Stimulated activated CD8-positive, alpha-beta memory T cell treated with anti-CD3 and anti-CD28 coated beads, Interleukin-7, amount 100 ng/mL, for 24 hours (primary cell): ENCODE data around the gene DNER.
"Not testable (repeated sequence)": the region's sequence is repeated elsewhere in the genome, so short reads cannot be mapped to it uniquely, and the experiment has no call there.

Source experiments
- DNase-seq: peaks from one replicate; pipeline ENCODE4 v3.0.0-alpha.2; 2020; ENCODE audit warnings: low read depth

DNER gene

DNA sequence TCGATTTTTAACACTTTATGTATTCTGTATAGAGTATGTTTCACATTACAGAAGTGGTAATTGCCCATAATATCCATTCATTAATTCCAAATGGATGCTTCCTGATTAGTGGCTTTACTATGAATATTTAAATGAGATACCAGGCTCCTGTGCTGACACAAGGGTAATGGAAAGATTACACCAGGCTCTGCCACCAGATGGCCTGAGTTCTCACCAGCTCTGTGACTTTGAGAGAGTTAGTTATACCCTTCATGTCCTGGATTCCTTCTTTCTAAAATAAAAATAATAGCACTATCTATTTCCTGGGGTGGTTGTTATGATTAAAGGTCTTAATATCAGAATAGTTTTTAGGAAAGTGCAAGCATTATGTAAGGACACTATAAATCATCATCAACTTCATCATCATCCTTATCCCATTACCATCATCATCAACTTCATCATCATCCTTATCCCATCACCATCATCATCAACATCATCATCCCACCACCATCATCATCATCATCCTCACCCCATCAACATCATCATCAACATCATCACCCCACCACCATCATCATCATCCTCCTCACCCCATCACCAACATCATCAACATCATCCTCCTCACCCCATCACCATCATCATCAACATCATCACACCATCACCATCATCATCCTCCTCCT lies 151.8 kb downstream of the DNER start:
- no peak for DNase-seq

- DNase-seq = no peak
These were observed 154.4 kb downstream of the DNER start for GRCh38 chr2:229559986-229560385.

- no peak for DNase-seq
These were observed 161.3 kb downstream of the DNER start for GRCh38 chr2:229553091-229553490.

GRCh38 chr2:229543176-229543873 lies 171.0 kb downstream of the DNER start:
- DNase-seq = no peak

DNA sequence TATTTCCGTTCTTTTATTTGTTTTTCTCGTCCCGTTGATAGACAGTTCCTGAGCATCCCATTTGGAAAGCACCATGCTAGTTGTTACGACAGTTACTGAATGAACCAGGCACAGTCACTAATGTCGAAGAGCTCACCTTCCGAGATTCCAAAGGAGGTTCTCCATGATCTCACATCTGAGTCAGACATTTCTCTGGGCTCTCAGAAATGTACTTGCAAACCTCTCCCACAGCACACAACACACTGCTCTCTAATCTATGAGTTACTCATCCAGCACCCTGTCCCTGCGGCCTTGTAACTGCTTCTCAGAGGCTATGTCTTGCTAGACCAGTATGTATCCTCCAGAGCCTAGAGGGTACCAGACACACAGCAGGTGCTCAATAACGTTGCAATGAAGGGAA lies 174.7 kb downstream of the DNER start:
- no peak for DNase-seq

DNA sequence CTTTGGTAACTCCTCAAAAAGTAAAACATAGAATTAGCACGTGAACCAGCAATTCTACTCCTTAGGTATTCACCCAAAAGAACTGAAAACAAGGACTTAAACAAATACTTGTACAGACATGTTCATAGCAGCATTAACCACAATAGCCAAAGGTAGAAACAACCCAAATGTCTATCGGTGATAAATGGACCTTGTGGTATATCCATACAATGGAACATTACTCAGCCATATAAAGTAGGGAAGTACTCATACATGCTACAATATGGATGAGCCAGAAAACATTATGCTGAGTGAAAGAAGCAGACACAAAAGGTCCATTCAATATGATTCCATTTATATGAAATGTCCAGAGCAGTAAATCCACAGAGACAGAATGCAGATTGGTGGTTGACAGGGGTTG lies 182.8 kb downstream of the DNER start:
- DNase-seq = no peak

- DNase-seq = no peak
These were observed 183.9 kb downstream of the DNER start for GRCh38 chr2:229530434-229530833.

- DNase-seq = no peak
These were observed 185.5 kb downstream of the DNER start for GRCh38 chr2:229528846-229529245.

- no peak for DNase-seq
These were observed 187.4 kb downstream of the DNER start for GRCh38 chr2:229526951-229527350.

DNA sequence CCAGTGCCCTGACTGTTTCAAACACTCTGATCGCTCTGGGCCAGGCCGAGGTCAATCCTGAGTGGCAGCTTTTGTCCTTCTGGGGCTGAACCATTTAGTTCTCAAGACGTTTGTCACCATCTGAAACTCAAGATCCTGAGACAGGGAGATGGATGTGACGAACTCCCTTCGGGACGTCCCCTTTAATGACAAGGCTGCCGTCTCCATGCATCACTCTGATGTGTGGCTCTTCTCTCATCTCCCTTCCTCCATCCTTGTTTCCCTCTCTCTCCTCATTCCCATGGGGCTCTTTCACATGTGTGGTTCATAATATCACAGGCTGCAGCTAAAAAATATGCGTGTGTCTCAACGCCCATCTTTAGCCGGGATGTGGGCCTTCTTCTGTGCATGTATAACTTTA lies 189.6 kb downstream of the DNER start:
- no peak for DNase-seq

DNA sequence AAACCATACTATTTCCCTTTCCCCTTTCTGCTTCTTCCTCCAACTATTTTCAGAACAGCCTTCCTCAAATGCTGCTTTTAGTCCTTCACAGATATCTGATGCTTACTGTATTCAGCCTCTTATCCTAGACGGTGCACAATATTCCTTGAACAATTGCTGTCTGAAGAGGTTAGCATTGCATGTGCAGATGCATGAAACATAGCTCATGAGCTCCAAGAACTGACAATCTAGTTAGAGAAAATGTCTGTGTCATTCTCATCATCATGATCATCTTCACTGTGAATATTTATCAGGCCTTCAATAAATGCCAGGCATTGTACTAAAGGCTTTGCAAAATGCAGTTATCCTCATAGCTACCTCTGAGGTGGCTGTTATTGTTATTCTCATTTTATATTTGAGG lies 190.7 kb downstream of the DNER start:
- DNase-seq = no peak

- no peak for DNase-seq
These were observed 192.8 kb downstream of the DNER start for GRCh38 chr2:229521576-229521975.

DNA sequence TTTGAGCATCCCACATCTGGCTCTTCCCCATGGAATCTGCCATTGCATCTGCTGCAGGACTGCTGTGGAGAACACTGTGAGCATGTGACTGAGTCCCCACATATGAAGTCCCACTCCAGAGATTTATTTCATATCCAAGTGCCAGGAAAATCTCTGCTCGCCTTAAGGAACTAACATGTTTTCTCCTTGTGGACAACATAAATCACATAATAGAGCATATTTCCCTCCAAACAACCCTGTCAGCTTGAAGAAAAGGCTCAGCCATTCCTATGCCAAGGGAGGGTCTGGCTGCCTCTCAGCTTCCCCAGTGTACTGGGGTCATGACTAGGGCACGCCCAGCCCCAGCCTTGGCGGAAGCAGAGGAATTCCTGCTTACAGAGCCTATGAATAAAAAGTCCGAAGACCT lies 193.7 kb downstream of the DNER start:
- DNase-seq = no peak

DNA sequence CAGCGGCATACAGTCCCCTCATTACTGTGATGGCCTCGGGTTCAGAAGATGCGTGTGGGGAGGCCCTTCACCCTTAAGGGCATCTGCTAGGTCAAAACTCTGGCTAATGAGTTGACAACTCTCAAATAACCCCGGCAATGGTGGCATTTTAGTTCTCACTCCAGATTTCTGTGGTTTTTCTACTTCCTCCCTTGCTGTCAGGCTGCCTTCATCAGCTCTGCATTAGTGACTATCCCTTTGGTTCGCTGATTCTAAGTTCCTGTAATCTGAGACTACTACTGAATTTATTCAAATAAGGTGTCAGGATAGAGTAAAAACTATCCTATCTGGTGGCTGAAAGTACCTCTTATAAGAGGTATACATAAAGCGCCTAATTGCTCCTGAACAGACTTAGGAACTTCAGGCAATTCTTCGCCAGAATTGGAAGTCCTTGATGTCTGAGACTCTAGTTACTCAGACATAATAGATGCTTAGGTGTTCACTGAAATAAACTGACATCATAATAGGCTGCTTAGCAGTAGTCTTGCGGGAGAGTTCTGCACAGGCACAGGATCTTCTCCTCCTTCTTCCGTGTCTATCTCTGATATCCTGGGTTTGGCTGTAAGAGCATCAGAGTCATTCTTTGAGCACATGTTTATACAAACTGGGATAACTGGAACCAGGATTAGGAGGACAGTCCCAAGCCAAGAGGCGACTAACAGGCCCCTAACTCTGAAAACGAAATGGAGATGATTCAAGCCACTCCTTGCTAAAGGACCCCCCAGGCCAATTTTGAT lies 194.5 kb downstream of the DNER start:
- no peak for DNase-seq

DNA sequence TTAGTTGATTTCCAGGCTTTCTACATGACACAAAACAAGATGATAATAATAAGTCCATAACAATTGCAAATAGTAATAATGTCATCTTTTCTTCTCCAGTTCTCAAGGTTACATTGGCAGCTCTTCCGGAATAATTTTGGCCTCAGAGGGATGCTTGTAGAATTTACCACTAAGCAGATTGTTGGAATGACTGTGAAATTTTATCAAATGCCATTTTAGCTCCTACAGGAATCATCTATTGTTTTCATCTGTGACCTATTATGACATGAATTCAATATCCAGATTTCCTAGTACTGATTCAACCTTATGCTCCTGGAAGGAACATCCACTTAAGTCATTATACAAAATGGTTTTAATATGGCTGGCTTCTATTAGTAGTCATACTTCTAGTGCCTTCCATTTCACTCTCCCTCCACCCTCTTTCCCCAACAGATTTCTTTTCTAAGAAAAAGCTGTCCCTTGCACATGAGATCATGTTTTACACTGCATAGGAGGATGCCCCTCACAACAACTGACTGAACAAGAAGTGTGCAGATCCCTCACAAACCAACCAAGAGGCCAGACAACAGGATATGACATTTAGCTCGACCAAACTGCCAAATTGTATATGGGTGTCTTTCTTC lies 200.0 kb downstream of the DNER start:
- no peak for DNase-seq

DNA sequence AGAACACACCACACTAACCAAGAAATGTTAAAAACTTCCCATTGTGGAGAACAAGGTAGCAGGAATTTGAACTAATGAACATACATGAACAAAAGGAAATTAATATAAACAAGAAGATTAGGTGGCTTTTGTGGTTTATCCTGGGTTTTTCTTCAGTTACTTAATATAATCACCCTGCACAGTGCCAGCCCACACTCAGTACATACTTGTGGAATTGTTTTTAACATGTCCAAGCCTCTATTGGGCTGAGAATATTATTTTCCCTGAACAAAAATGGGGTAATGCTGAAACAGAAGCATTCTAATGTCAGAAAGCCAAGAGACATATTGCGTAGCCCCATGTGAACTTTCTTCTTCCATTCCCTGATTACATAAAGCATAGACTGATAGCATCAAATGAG lies 202.8 kb downstream of the DNER start:
- no peak for DNase-seq

GRCh38 chr2:229506699-229507098 lies 207.7 kb downstream of the DNER start:
- not testable (repeated sequence) for DNase-seq

- DNase-seq = no peak
These were observed 213.1 kb downstream of the DNER start for GRCh38 chr2:229501051-229501794.

- no peak for DNase-seq
These were observed 222.3 kb downstream of the DNER start for GRCh38 chr2:229492034-229492433.

- DNase-seq = no peak
These were observed 224.2 kb downstream of the DNER start for GRCh38 chr2:229490167-229490566.

GRCh38 chr2:229489016-229489415 lies 225.3 kb downstream of the DNER start:
- no peak for DNase-seq

DNA sequence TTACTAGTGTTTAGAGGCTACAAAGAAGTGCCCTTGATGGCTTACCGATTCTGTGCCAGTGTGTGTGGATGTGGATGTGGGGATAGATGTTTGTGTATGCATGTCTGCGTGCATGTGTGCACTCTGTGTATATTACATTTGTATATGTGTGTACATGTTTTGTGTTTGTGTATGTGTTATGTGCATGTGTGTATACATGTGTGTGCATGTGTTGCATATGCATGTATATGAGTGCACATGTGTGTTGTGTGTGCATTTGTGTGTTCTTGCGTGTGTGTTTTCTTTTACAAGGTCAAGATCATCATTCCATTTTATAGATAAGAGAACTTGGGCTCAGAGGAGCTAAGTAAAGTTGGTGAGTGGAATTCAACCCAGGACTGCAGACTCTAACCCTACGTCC lies 226.1 kb downstream of the DNER start:
- DNase-seq = no peak
